ENCODE results near the gene CKAP2L.

GRCh38 chr2:112709703-112710102 is 54.7 kb downstream of the CKAP2L start:
- TF ChIP-seq CTCF (conservative IDR thresholded peaks at IDR 0.05 in 1 of 2, IDR thresholded peaks at IDR 0.05 in 1 of 2; ENCODE audit: low read depth in 1 of 2, low read length in 2 of 2) = no peak
- no peak for TF ChIP-seq EZH2 (IDR thresholded peaks at IDR 0.05; ENCODE audit: low read length, missing control alignments)
